Effector memory CD8-positive, alpha-beta T cell (primary cell): ENCODE data around the gene VIPR1.
A peak's percentile ranks its signal among the peaks of the same experiment; 100 is the strongest.

Source experiments
- ATAC-seq: fragments of 150-1000 bp; cut with Tn5 transposase; replicated peaks from 2 replicates; pipeline ENCODE4 v1.10.0; 2021; ENCODE audit warnings: mild to moderate bottlenecking, moderate library complexity
- DNase-seq, 3 experiments: peaks; one replicate each; pipeline ENCODE4 v3.0.0; 2021
- H3K27ac Mint-ChIP-seq, 2 donors: one replicate each; pipeline ENCODE4 v1.8.0; 2022; ENCODE audit warnings: mild to moderate bottlenecking in 2 of 2, mixed read lengths in 2 of 2, moderate library complexity in 2 of 2
- H3K27me3 Mint-ChIP-seq, 2 donors: one replicate each; pipeline ENCODE4 v1.8.0; 2022; ENCODE audit warnings: mixed read lengths in 2 of 2
- H3K36me3 Mint-ChIP-seq: one replicate; pipeline ENCODE4 v1.8.0; 2022; ENCODE audit warnings: mild to moderate bottlenecking, moderate library complexity, mixed read lengths; ENCODE audit not compliant: insufficient read depth
- H3K4me1 Mint-ChIP-seq, 2 donors: one replicate each; pipeline ENCODE4 v1.8.0; 2022; ENCODE audit warnings: low read depth in 2 of 2, mixed read lengths in 2 of 2
- H3K4me3 Mint-ChIP-seq, 2 donors: one replicate each; pipeline ENCODE4 v1.8.0; 2022; ENCODE audit warnings: mild to moderate bottlenecking in 2 of 2, mixed read lengths in 2 of 2, moderate library complexity in 2 of 2
- H3K9me3 Mint-ChIP-seq, 2 donors: one replicate each; pipeline ENCODE4 v1.8.0; 2022; ENCODE audit warnings: mixed read lengths in 2 of 2
- total RNA-seq, 9 experiments: gene quantifications; one replicate each; lab custom pipeline; 2026; lab: John Stamatoyannopoulos, UW

VIPR1 gene, protein sequence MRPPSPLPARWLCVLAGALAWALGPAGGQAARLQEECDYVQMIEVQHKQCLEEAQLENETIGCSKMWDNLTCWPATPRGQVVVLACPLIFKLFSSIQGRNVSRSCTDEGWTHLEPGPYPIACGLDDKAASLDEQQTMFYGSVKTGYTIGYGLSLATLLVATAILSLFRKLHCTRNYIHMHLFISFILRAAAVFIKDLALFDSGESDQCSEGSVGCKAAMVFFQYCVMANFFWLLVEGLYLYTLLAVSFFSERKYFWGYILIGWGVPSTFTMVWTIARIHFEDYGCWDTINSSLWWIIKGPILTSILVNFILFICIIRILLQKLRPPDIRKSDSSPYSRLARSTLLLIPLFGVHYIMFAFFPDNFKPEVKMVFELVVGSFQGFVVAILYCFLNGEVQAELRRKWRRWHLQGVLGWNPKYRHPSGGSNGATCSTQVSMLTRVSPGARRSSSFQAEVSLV
- 2.8 to 34.8 (median 10.4) reads per million in 9 experiments for total RNA-seq

DNA sequence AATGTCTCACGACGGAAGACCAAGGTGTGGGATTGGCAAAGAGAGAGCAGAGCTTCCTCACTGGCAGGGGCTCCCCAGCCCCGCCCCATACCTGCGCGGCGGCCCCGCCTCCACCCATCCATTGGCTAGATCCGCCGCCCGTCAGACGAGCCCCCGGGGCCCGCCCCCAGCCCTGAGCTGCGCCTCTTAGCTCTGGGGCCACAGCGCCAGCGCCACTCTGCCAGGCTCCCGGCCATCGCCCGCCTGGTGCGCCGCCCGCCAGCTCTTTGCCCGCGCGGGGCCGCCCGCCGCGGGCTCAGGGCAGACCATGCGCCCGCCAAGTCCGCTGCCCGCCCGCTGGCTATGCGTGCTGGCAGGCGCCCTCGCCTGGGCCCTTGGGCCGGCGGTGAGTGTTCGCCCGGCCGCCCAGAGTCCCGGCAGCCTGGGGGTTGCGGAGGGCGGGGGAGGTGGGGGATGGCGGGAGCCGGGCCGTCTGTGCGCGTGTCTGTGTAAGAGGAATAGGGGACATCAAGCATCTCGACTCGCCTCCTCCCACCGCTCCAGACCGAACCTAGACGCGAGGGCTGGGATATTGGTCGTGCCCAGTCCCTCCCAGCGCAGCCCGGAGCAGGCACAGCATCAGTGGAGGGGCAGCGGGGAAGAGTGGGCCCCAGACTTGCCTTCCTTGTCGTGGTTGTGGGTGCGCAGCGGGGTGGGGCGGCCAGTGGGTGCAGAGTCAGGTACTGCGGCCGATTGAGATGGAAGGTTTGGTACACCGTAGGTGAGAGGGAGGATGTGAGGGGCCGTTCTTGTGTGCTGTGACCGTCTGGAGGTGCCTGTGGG is at the start of gene VIPR1:
VIPR1 (plus strand) TSS at position 215 of the 822 bp plus-strand sequence; CDS start at position 308, 93 bp downstream.
- Mint-ChIP-seq H3K27ac (peak within 1 kb of the TSS; percentile 7 to 63), H3K4me1 (peaks cover 6 to 27% of the 10 kb centered on the region in 2 donors), H3K27me3 (peaks cover 38 to 54% of the 10 kb centered on the region in 2 donors), H3K4me3 (peak within 1 kb of the TSS; percentile 86 to 92), H3K9me3 (no peaks in the 10 kb centered on the region), H3K36me3 (peaks cover 4% of the 10 kb centered on the region)
- DNase-seq: peak; percentile 85 to 88 (median 86)
- ATAC-seq: peak; percentile 94

DNA sequence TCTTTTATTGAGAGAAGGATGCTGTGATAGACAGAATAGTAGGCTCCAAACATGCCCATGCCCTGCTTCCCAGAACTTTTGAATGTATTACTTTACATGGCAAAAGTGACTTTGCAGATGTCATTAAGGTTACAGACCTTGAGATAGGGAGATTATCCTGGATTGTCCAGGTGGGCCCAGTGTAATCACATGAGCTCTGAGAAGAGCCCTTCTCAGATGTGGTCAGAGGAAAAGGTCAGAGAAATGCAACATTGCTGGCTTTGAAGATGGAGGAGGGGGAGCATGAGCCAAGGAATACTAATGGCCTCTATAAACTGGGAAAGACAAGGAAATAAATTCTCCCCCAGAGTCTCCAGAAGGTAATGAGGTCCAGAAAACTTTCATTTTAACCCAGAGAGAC is 46.2 kb upstream of the VIPR1 start:
- H3K9me3 Mint-ChIP-seq: no peaks in the 10 kb centered on the region
- no peak for DNase-seq
- no peak for ATAC-seq
- no peaks in the 10 kb centered on the region for H3K4me1 Mint-ChIP-seq
- H3K4me3 Mint-ChIP-seq: no peak overlapping the region
- H3K27me3 Mint-ChIP-seq: peaks cover 38 to 49% of the 10 kb centered on the region in 2 donors
- H3K36me3 Mint-ChIP-seq: no peaks in the 10 kb centered on the region
- no peak overlapping the region for H3K27ac Mint-ChIP-seq

DNA sequence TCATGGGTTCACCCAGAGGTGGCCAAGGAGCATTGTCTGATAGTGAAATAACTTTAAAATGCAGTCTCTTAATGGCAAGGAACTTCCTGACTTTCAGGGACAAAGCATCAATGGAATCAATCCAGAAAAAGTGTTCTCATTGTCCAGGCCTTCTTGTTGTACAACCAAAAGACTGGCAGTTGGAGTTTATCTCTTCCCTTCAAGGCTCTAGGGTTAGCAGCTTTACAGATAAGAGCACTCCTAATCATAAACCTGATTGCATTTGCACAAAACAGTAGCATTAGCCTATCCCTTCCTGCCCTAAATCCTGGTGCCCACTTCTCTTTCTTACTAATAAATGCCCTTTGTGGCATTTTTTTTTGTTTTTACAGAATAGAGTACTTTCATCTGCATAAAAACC is 43.3 kb upstream of the VIPR1 start:
- peaks cover 39 to 51% of the 10 kb centered on the region in 2 donors for H3K27me3 Mint-ChIP-seq

DNA sequence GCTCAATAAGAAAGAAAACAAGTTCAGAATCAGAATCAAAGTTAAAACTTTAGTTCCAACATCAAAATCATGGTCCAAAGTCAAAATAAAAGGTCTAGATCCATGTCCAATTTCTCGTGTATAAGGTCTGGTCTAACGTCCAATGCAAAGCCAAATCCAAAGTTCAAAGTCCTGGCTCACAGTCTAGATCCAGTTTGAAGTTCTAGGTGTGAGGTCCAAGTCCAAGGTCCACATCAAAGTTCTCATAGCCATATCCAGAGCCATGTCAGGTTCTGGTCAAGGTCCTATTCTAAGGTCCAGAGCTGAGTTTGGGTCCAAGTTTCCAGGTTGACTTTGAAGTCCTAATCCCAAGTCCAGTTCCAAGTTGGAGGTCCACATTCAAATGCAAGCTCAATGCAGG is 40.7 kb upstream of the VIPR1 start:
- ATAC-seq (no peak), DNase-seq (no peak)
- no peaks in the 10 kb centered on the region for H3K9me3 Mint-ChIP-seq
- no peaks in the 10 kb centered on the region for H3K4me1 Mint-ChIP-seq
- H3K36me3 Mint-ChIP-seq: no peaks in the 10 kb centered on the region
- H3K27me3 Mint-ChIP-seq: peaks cover 33 to 49% of the 10 kb centered on the region in 2 donors
- H3K27ac Mint-ChIP-seq: no peak overlapping the region
- no peak overlapping the region for H3K4me3 Mint-ChIP-seq

More for the DNA sequence above, 43.3 kb upstream of the VIPR1 start:
- H3K9me3 Mint-ChIP-seq: no peaks in the 10 kb centered on the region
- H3K4me3 Mint-ChIP-seq: no peak overlapping the region
- no peak for DNase-seq
- H3K4me1 Mint-ChIP-seq: no peaks in the 10 kb centered on the region
- H3K27ac Mint-ChIP-seq: no peak overlapping the region
- ATAC-seq: no peak
- no peaks in the 10 kb centered on the region for H3K36me3 Mint-ChIP-seq

DNA sequence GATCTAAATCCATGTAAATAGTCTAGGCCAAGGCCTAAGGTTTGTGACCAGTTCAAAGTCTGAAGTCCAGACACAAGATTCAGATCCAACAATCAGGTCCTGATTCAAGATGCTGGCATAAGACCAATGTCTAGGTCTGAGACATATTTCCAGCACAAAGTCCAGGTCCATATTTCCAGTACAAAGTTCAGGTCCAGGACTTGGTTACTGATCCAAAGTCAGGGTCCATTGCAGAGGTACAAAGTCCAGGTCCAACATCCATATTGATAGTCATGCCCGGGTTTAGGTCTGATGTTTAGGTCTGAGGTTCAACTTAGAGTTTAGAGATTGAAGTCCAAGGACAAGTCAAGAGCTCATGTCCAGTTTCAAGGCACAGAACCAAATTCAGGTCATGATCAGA is 39.4 kb upstream of the VIPR1 start:
- H3K4me1 Mint-ChIP-seq: no peaks in the 10 kb centered on the region
- no peak overlapping the region for H3K27ac Mint-ChIP-seq
- no peaks in the 10 kb centered on the region for H3K9me3 Mint-ChIP-seq
- no peak for ATAC-seq
- no peak overlapping the region for H3K4me3 Mint-ChIP-seq
- H3K27me3 Mint-ChIP-seq: peaks cover 20 to 44% of the 10 kb centered on the region in 2 donors
- no peak for DNase-seq
- no peaks in the 10 kb centered on the region for H3K36me3 Mint-ChIP-seq

DNA sequence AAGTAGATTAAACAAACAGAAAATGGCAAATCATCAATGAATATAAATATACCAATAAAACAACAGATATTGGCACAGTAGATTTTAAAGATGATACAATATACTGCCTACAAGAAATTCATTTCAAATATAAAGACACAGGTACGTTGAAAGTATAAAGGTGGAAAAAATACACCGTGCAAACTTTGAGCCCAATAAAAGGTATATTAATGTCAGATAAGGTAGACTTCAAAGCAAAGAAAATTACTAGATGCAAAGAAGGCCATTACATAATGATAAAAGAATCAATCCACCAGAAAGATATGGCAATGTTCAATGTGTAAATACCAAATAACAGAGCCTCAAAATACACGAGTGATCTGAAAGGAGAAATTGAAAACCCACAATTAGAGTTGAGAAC is 34.3 kb upstream of the VIPR1 start:
- DNase-seq (no peak), ATAC-seq (no peak)
- Mint-ChIP-seq H3K4me1 (no peaks in the 10 kb centered on the region), H3K27ac (no peak overlapping the region), H3K36me3 (no peaks in the 10 kb centered on the region), H3K4me3 (no peak overlapping the region), H3K27me3 (peaks cover 16 to 30% of the 10 kb centered on the region in 2 donors), H3K9me3 (no peaks in the 10 kb centered on the region)

DNA sequence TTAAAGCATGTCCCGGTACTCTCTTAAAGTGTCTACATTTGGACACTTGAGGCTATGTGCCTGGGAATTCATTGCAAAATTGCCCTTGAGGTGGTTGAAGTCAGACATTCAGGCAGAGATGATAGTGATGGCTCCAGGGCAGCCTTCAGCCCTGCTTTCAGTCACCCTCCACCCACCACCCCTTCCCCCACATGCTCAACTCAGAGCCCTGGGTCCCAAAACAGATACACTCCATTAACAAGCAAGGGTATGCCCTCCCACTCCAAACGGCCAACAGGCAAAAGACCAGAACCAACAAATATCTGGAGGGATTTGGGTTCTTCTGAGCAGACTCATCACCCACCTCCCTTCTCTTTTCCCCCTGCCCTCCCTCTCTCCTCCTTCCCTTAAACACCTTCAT is 29.9 kb upstream of the VIPR1 start:
- no peaks in the 10 kb centered on the region for H3K9me3 Mint-ChIP-seq
- no peaks in the 10 kb centered on the region for H3K36me3 Mint-ChIP-seq
- DNase-seq (no peak), ATAC-seq (no peak)
- H3K4me1 Mint-ChIP-seq: no peaks in the 10 kb centered on the region
- no peak overlapping the region for H3K27ac Mint-ChIP-seq
- H3K27me3 Mint-ChIP-seq: peaks cover 17 to 37% of the 10 kb centered on the region in 2 donors
- no peak overlapping the region for H3K4me3 Mint-ChIP-seq

DNA sequence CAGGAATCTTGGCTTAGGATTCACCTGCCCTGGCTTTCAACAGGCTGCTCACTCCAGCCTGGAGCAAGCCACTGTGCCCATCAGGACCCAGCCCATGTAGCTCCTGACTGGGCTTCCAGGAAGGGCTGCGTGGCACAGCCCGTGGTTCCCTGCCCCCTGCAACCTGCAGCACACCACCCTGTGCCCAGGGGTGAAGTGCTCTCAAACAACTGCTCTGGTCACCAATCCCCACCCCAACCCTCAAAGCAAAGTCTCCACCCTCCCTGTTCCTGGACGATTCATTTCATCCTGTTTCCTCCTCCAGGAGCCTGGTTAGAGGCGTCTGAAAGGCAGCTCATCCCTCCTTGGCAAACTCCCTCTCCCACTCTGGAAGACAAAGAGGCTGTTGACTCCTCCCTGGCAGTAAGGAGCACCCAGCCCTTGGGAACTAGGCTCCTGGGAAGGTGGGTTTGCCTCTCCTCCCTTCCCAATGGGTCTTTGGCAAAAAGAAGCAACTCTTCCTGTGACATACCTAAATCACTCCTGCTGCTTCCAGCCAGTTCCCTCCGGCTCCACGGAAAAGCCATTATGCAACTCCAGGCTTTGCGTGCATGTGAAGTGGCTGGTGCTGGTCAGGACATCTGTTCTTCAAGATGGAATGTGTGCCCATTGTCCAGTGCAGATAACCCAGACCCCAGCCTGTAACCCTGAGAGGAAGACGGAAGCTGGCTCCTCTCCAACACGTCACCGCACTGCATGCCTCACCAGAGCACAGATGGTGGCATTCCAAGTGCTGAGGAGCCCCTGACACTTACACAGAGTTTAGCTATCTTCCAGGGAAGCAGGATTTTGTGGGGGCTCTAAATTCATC is 29.1 kb upstream of the VIPR1 start:
- Mint-ChIP-seq H3K27ac (no peak overlapping the region), H3K4me3 (no peak overlapping the region), H3K9me3 (no peaks in the 10 kb centered on the region), H3K27me3 (peaks cover 23 to 45% of the 10 kb centered on the region in 2 donors), H3K36me3 (no peaks in the 10 kb centered on the region), H3K4me1 (no peaks in the 10 kb centered on the region)
- no peak for ATAC-seq
- DNase-seq: no peak

DNA sequence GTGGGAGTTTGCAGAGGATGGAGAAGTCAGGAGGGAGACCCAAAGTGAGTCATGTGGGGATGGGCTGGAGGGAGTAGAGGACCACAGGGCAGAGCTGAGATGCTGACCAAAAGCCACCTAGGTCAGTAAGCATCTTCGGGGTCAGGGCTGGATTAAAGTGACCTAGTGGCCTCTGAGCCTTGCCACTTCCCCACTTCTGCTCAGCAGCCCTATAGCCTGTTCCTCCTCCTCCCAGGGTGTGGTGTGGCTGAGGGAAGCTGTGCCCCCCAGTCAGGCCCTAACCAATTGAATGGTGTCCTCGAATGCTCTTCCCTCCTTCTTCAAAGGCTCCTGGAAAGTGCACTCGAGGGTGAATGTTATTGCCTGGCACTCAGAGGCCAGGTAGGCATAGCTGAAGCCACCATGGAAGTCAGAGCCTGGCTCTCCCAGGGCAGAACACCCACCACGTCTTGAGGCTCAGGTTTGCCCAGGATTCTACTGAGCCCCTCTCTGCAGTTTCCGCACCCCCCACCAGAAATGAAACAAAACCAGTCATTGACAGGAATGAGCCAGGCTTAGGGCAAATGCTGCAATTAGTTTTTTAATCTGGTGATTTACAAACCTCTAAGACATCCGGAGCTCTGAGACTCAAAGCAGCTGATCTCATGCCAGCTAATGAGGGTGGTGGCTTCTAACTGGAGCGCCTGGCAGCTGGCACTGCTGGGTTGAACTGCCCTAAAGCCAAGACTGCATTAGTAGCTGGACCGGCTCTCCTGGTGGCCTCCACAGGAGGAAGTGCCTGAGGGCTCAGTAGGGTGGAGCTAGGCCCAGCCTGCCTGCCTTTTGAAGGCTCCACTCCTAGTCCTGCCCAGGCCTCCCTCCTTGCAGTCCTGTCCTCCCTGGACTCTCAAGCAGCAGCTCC is 26.0 kb upstream of the VIPR1 start:
- Mint-ChIP-seq H3K4me3 (no peak overlapping the region), H3K36me3 (no peaks in the 10 kb centered on the region), H3K27ac (no peak overlapping the region)

DNA sequence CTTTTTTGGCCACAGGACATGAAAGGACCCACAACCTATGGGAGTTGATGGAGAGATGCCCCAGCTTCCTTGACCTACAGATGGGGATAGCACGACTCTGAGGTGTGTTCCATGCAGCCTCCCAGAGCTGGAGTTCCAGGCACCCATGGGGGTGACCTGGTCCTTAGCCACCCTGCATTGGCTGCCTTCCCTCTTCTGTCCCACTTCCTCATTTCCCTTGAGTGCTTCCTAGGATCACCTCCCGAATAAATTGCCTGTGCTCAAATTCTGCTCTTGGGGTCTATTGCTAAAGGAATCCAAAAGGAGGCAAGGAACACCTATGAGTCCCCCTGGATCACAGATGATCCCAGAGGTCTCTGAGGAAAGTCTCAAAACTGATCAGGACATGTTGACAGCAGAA is 24.7 kb upstream of the VIPR1 start:
- ATAC-seq: no peak
- peaks cover 6 to 20% of the 10 kb centered on the region in 2 donors for H3K9me3 Mint-ChIP-seq
- no peak overlapping the region for H3K4me3 Mint-ChIP-seq
- H3K27ac Mint-ChIP-seq: no peak overlapping the region
- DNase-seq: no peak
- H3K27me3 Mint-ChIP-seq: peaks cover 58 to 82% of the 10 kb centered on the region in 2 donors
- H3K4me1 Mint-ChIP-seq: no peaks in the 10 kb centered on the region
- H3K36me3 Mint-ChIP-seq: no peaks in the 10 kb centered on the region

More for the DNA sequence above, 26.0 kb upstream of the VIPR1 start:
- DNase-seq: no peak
- H3K4me1 Mint-ChIP-seq: no peaks in the 10 kb centered on the region
- peaks cover 46 to 71% of the 10 kb centered on the region in 2 donors for H3K27me3 Mint-ChIP-seq
- H3K9me3 Mint-ChIP-seq: peaks cover 6 to 10% of the 10 kb centered on the region in 2 donors
- no peak for ATAC-seq

DNA sequence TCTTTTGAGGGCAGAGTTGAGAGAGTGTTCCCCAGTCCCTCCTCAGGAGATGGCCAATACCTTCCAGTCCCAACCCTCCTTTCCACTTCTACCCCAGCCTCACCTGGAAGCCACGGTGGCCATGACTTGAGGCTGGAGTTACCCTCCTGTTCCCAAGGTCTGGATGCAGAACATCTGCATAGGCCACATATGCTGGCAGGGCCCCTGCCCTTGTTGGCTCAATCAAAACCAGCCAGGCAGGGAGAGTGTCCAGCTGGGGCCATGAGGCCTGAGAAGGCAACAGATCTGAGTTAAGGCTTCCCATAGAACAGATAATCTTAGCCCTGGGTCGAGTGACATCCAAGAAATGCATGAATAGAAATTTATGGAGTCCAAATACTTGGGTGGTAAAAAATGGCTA is 23.6 kb upstream of the VIPR1 start:
- H3K4me3 Mint-ChIP-seq: no peak overlapping the region
- peaks cover 6 to 20% of the 10 kb centered on the region in 2 donors for H3K9me3 Mint-ChIP-seq
- no peak overlapping the region for H3K27ac Mint-ChIP-seq
- DNase-seq (no peak), ATAC-seq (no peak)
- no peaks in the 10 kb centered on the region for H3K4me1 Mint-ChIP-seq
- no peaks in the 10 kb centered on the region for H3K36me3 Mint-ChIP-seq
- H3K27me3 Mint-ChIP-seq: peaks cover 58 to 82% of the 10 kb centered on the region in 2 donors

DNA sequence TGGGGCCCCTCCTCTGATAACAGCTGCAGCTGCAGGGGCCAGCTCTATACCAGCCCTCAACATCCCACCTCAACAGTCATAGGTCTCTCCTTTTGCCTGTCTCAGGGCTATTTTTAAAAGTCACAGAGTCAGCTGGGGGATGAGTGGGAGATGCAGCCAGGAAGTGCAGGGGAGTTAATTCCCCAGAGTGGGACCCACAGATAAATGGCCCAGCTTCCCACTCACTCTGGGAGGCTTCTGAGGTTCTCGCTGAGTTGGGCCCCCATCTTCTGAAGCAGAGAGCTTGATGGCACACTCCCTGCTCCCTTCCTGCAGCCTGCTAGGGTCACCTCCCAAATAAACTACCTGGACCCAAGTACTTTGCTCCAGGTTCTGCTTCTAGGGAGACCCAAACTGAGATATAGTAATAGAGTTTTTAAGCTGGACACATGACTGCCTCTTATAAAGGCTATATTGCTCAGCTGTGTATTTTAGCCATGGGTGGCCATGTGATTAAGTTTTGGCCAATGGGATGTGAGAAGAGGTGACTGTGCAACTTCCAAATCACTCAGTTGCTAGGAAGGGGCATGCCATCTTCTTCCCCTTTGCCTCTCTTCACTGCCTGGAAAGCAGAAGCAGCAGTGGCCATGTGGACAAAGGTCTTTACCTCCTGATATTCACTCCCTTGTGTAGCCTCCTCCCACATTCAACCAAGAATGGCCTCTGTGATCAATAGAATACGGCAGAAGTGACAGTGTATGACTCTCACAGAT is 15.5 kb upstream of the VIPR1 start:
- DNase-seq (no peak), ATAC-seq (no peak)
- Mint-ChIP-seq H3K4me1 (no peaks in the 10 kb centered on the region), H3K27ac (no peak overlapping the region), H3K27me3 (peaks cover 18 to 39% of the 10 kb centered on the region in 2 donors), H3K9me3 (peaks cover 0 to 4% of the 10 kb centered on the region in 2 donors), H3K36me3 (no peaks in the 10 kb centered on the region), H3K4me3 (no peak overlapping the region)
